ENCODE data around the gene PPP4R2. TPM values are rescaled to one million over a fixed set of nuclear protein-coding genes. Genes with fewer than 3 reads are reported as not detected.

The PPP4R2 gene
- total RNA-seq, 2 donors from 2014 or later, result 99.5 to 101 TPM

DNA sequence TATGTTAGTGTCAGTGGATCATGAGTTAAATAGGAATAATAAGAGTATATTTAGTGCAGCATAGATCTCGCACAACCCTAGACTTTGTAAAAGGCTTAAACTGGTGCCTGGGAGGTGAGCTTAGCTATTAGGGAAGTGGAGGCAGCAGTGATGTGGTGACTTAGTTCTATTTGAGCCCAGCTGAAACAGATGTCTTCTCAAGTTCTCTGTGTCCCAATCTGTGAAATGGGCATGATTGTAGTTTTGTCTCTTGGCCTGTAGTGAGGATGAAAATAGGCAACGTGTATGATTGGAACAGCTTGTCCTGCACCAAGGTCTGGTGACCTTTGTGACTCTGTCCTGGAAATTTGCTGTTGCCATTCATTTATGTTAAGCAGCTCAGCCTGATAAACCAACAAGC is 99.6 kb downstream of the PPP4R2 start:
- Mint-ChIP-seq H3K9me3 (no peaks in the 10 kb centered on the region), H3K4me1 (ENCODE audit: low read depth) (peaks cover 8% of the 10 kb centered on the region), H3K4me3 (no peak overlapping the region), H3K27ac (no peak overlapping the region), H3K27me3 (ENCODE audit: low read depth) (no peaks in the 10 kb centered on the region), H3K36me3 (ENCODE audit: insufficient read depth in 2 of 2) (no peaks in the 10 kb centered on the region)
- ATAC-seq (replicated peaks in 1 of 2) (no peak), DNase-seq (no peak)

DNA sequence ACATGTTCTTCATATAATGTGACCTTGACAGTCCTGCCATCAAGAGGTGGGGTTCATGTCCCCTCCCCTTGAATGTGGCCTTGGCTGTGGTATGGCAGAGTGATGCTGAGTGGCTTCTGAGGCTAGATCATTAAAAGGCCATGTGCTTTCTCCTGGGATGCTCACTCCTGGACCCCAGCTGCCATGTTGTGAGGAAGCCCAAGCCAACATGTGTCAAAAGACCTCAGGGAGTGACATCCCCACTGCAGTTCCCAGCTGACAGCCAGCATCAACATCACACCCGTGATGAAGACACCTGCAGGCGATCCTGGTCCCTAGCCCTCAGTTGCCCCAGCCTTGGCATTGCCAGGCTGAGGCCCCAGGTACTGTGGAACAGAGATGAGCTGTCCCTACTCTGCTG is 101.4 kb downstream of the PPP4R2 start:
- Mint-ChIP-seq H3K27ac (no peak overlapping the region), H3K4me3 (no peak overlapping the region), H3K4me1 (ENCODE audit: low read depth) (peaks cover 8% of the 10 kb centered on the region), H3K27me3 (ENCODE audit: low read depth) (no peaks in the 10 kb centered on the region), H3K36me3 (ENCODE audit: insufficient read depth in 2 of 2) (no peaks in the 10 kb centered on the region), H3K9me3 (no peaks in the 10 kb centered on the region)
- ATAC-seq (replicated peaks in 1 of 2) (no peak), DNase-seq (no peak)

DNA sequence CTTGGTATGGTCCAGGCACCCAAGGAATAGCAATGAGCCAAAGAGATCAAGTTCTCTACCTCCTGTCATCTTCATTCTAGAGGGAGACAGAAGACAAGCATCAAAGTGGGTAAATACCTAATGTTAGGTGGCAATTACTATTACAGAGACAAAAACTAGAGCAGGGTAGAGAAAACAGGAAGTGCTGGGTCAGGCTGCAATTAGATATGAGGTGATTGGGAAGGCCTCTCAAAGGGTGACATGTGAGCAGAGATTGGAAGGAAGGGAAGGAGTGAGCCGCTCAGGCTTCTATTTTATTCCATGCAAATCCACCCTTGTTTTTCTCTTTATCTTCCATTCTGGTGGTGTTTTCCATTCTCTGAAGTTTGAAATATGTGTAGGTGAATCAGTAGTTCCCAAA is 102.3 kb downstream of the PPP4R2 start:
- no peaks in the 10 kb centered on the region for H3K27me3 Mint-ChIP-seq (ENCODE audit: low read depth)
- H3K27ac Mint-ChIP-seq, result no peak overlapping the region
- H3K9me3 Mint-ChIP-seq, result no peaks in the 10 kb centered on the region
- no peak overlapping the region for H3K4me3 Mint-ChIP-seq
- DNase-seq (no peak), ATAC-seq (replicated peaks in 1 of 2) (no peak)
- H3K4me1 Mint-ChIP-seq (ENCODE audit: low read depth), result peaks cover 8% of the 10 kb centered on the region
- H3K36me3 Mint-ChIP-seq (ENCODE audit: insufficient read depth in 2 of 2), result no peaks in the 10 kb centered on the region

DNA sequence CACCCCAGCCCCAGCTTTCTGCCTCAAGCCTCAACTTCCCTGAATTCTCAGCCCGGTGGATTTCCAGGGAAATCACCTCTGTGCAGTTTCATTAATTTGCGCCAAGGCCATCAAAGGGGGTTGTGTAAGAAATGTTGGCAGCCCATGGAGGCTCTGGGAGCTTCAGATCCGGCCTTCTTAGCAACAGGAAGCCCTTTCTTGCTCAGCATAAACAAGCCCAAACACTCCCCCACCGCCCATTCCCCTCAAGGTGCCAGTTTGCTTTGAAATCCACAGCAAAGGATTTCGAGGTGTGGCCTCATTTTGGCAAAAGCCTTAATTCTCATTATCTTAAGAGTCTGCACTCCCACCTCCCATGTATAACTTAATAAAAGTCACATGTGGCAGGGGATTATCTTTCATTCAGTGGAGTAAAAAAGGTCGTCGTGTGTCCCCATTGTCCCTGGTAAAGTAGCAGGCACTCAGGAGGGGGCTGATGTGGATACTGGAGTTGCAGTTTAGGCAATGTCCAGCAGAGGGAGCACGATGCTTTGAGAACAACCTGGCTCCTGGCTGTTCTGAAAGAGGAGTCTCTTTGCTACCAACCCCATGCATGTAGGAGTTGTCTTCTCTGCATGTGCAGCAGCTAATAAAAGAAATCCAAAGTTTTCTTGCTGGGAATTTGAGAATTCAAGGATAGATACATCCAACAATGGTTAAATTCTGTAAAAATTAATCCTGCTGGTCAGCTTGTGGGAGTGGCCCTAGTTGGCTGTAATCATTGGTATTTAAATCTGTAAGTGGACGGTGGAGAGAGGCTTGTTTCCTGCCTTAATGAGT is 104.3 kb downstream of the PPP4R2 start:
- Mint-ChIP-seq H3K9me3 (no peaks in the 10 kb centered on the region), H3K27me3 (ENCODE audit: low read depth) (no peaks in the 10 kb centered on the region), H3K4me3 (no peak overlapping the region), H3K27ac (no peak overlapping the region), H3K4me1 (ENCODE audit: low read depth) (no peaks in the 10 kb centered on the region), H3K36me3 (ENCODE audit: insufficient read depth in 2 of 2) (no peaks in the 10 kb centered on the region)
- DNase-seq, result peak; percentile 75 to 79
- peak; percentile 52 to 71 for ATAC-seq (replicated peaks in 1 of 2)

DNA sequence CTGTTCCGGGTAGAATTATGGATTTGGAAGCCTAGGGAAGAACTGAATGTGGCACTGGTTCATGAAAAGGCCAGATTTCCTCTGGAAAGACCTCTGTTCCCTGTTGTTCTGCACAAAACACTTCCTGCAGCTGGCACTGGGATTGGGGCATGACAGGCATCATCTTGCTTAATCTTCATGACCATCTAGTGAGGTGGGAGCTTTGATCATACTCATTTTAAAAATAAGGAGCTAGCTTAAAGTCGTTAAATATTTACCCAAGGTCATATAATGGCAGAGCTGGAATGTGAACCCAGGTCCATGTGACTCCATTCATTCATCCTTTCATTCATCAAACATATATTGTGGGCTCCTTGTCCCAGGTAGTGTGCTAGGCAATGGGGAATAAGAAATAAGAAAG is 105.3 kb downstream of the PPP4R2 start:
- Mint-ChIP-seq H3K36me3 (ENCODE audit: insufficient read depth in 2 of 2) (no peaks in the 10 kb centered on the region), H3K27ac (no peak overlapping the region), H3K27me3 (ENCODE audit: low read depth) (no peaks in the 10 kb centered on the region), H3K9me3 (no peaks in the 10 kb centered on the region), H3K4me3 (no peak overlapping the region), H3K4me1 (ENCODE audit: low read depth) (no peaks in the 10 kb centered on the region)
- no peak for DNase-seq
- no peak for ATAC-seq (replicated peaks in 1 of 2)

DNA sequence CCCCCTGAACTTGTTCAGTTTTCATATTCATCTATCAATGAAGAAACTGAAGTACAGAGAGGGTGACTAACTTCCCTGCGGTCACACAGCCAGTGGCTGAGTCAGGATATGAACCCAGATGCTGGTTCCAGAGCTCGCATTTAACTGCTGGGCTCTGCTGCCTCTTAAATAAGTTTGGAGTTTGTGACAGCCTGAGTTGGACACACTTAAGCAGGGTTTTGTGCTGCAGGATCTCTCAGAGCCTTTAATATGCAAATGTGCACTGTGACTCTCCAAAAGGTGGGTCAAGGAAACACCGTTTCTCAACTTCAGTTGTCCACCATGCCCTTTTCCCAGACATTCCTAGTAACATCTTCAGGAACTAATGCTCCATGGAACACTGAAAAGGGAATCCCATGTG is 110.6 kb downstream of the PPP4R2 start:
- DNase-seq (no peak), ATAC-seq (replicated peaks in 1 of 2) (no peak)
- Mint-ChIP-seq H3K27me3 (ENCODE audit: low read depth) (peaks cover 7% of the 10 kb centered on the region), H3K4me1 (ENCODE audit: low read depth) (no peaks in the 10 kb centered on the region), H3K36me3 (ENCODE audit: insufficient read depth in 2 of 2) (no peaks in the 10 kb centered on the region), H3K27ac (no peak overlapping the region), H3K4me3 (no peak overlapping the region), H3K9me3 (no peaks in the 10 kb centered on the region)

DNA sequence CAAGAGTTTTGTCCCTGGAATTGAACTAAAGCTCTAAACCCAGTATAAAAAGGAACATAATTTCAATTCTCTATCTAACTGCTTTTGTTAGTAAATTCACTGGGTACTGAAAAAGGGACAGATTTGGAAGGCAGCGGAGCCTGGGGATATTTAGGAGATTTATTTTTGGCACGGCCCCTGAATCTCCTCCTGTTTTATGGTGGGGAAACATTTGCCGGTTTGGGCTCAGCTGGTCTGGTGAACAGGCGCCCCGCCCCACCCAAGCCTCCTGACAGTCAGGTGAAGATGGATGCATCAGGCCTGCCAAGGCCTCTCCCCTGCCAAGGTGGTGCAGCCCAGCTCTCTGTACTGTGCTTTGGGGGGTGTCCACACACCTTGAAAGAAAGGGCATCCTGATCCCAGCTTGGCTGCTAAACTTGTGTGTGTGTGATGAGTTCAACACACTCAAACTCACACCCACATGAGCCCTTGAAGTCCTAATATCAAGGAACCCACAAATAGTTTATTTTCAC is 111.1 kb downstream of the PPP4R2 start:
- Mint-ChIP-seq H3K27me3 (ENCODE audit: low read depth) (peaks cover 9% of the 10 kb centered on the region), H3K36me3 (ENCODE audit: insufficient read depth in 2 of 2) (no peaks in the 10 kb centered on the region), H3K4me1 (ENCODE audit: low read depth) (no peaks in the 10 kb centered on the region), H3K4me3 (no peak overlapping the region), H3K9me3 (no peaks in the 10 kb centered on the region), H3K27ac (no peak overlapping the region)
- ATAC-seq (replicated peaks in 1 of 2), result no peak
- DNase-seq, result no peak

DNA sequence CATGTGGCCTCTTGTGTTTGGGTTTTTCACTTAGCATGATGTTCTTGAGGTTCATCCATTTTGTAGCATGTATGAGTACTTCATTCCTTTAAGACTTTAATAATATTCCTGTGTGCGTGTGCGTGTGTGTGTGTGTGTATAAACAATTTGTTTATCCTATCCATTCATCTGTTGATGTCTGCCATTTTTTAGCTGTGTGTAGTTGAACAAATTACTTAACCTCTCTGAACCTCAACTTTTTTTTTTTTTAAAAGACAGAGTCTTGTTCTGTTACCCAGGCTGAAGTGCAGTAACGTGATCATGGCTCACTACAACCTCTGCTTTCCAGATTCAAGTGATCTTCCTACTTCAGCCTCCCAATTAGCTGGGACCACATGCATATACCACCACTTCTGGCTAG is 112.1 kb downstream of the PPP4R2 start:
- DNase-seq, result no peak
- peaks cover 9% of the 10 kb centered on the region for H3K27me3 Mint-ChIP-seq (ENCODE audit: low read depth)
- H3K4me1 Mint-ChIP-seq (ENCODE audit: low read depth), result no peaks in the 10 kb centered on the region
- H3K4me3 Mint-ChIP-seq, result no peak overlapping the region
- no peak for ATAC-seq (replicated peaks in 1 of 2)
- H3K9me3 Mint-ChIP-seq, result no peaks in the 10 kb centered on the region
- H3K27ac Mint-ChIP-seq, result no peak overlapping the region
- H3K36me3 Mint-ChIP-seq (ENCODE audit: insufficient read depth in 2 of 2), result no peaks in the 10 kb centered on the region

DNA sequence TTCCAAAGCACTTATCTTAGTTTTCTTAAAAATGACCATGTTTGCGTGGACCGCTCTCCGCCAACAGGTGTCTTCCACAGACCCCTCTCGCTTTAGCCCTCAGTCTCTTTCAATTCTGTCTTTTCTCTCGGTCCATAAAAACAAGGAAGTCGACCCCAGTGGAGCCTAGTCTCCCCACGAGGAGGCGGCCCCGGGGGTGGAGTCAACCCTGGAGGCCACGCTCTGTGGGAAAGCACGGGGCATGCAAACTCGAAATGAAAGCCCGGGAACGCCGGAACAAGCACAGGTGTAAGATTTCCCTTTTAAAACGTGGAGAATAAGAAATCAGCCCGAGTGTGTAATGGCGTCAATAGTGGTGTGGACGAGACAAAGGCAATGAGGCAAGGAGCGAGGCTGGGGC is 113.9 kb downstream of the PPP4R2 start:
- H3K36me3 Mint-ChIP-seq (ENCODE audit: insufficient read depth in 2 of 2), result no peaks in the 10 kb centered on the region

DNA sequence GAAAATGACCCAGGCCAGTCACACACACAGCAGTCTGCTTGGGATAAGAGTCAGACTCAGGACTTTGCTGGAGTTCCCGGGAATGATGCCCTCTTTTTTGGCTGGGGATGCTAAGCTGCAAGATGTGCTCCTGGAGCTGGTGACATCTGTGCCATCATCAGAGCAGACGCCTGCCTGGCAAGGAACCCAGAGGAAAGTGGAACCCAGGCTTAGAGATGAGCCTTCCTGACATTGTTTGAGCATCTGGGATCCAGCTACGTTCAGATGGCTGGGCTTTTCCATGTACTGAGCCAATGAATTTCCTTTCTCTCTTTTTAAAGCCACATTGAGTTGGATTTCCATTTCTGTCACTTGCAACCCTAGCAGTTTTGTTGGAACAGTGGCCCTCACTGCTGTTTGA is 118.1 kb downstream of the PPP4R2 start:
- Mint-ChIP-seq H3K27me3 (ENCODE audit: low read depth) (peaks cover 9% of the 10 kb centered on the region), H3K4me1 (ENCODE audit: low read depth) (no peaks in the 10 kb centered on the region), H3K27ac (no peak overlapping the region), H3K36me3 (ENCODE audit: insufficient read depth in 2 of 2) (no peaks in the 10 kb centered on the region), H3K9me3 (no peaks in the 10 kb centered on the region), H3K4me3 (no peak overlapping the region)
- DNase-seq (no peak), ATAC-seq (replicated peaks in 1 of 2) (no peak)

More for the DNA sequence above, 113.9 kb downstream of the PPP4R2 start:
- DNase-seq (no peak), ATAC-seq (replicated peaks in 1 of 2) (no peak)
- no peaks in the 10 kb centered on the region for H3K9me3 Mint-ChIP-seq
- no peak overlapping the region for H3K4me3 Mint-ChIP-seq
- no peak overlapping the region for H3K27ac Mint-ChIP-seq
- H3K27me3 Mint-ChIP-seq (ENCODE audit: low read depth), result peaks cover 9% of the 10 kb centered on the region
- H3K4me1 Mint-ChIP-seq (ENCODE audit: low read depth), result no peaks in the 10 kb centered on the region

DNA sequence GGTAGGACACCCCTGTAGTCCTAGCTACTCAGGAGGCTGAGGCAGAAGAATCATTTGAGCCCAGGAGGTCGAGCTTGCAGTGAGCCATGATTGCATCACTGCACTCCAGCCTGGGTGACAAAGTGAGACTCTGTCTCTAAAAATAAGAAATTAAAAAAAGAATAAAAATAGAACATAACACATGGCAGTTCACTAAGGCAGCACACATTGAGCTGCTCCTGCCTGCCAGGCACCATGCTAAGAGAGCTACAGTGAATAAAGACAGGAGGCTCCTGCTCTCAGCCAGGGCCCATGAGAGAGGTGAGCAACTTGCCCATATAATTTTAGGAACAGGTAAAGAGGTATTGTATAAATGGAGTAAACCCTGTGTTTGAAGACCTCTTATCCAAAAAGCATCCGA is 119.2 kb downstream of the PPP4R2 start:
- DNase-seq (no peak), ATAC-seq (replicated peaks in 1 of 2) (no peak)
- Mint-ChIP-seq H3K9me3 (no peaks in the 10 kb centered on the region), H3K27me3 (ENCODE audit: low read depth) (peaks cover 9% of the 10 kb centered on the region), H3K36me3 (ENCODE audit: insufficient read depth in 2 of 2) (no peaks in the 10 kb centered on the region), H3K4me1 (ENCODE audit: low read depth) (no peaks in the 10 kb centered on the region), H3K4me3 (no peak overlapping the region), H3K27ac (no peak overlapping the region)

Other genes with a start within 250 kb of the PPP4R2 start
- gene SHQ1, start 148.4 kb upstream of the PPP4R2 start, total RNA-seq, result 10 to 100 TPM; 26.4 to 26.7 TPM
- under 1 TPM; 0.23 to 0.26 TPM for gene GXYLT2, start 108.8 kb upstream of the PPP4R2 start, total RNA-seq
- gene EBLN2, start 64.8 kb downstream of the PPP4R2 start, total RNA-seq, result 1 to 10 TPM; 7.0 to 7.4 TPM

All from activated T-cell treated with anti-CD3 and anti-CD28 coated beads, Interleukin-2, amount 50 U/mL, for 72 hours (primary cell).